K562 (cell line): ENCODE measurements around the gene BICC1. TPM values are rescaled to one million over a fixed set of nuclear protein-coding genes. Genes with fewer than 3 reads are reported as not detected.

Experiments used
- ATAC-seq: fragments of 200-7000 bp; cut with Tn5 transposase; 3 replicates; pipeline ENCODE4 v1.9.1; 2020; ENCODE audit warnings: moderate library complexity
- BruUV-seq: library from RNA; stranded (reverse); fragments of 400-500 nt; replicated peaks from 2 replicates; lab custom pipeline; 2021; lab: Mats Ljungman, UMichigan
- CTCF ChIA-PET: fragments of 300-600 bp; formaldehyde crosslinking; extraction: SDS; loops from one replicate; lab custom pipeline; 2021; ENCODE audit warnings: low intra/inter-chr PET ratio; lab: Yijun Ruan, JAX
- POLR2A ChIA-PET: fragments of 300-600, 350-650 bp; sonication (Branson Sonifier 250); formaldehyde crosslinking; extraction: SDS; loops from one replicate; lab custom pipeline; 2021; ENCODE audit warnings: antibody characterized with exemption, inconsistent platforms; lab: Yijun Ruan, JAX
- DNase-seq, 4 experiments: peaks; one replicate each; pipeline versions ENCODE4 v3.0.0 to v3.0.0-alpha.2; 2011 to 2018; ENCODE audit warnings: low spot score in 3 of 4, mixed read lengths in 3 of 4; ENCODE audit errors: extremely low read depth in 1 of 4
- FAIRE-seq: peaks from 2 replicates; lab custom pipeline; 2011; peaks lifted over from hg19 to GRCh38; lab: Jason Lieb, UNC
- H2AFZ ChIP-seq: 2 replicates; pipeline ENCODE4 v1.6.0; 2011; ENCODE audit warnings: low read depth, low read length, control low read depth, inconsistent platforms
- H3K27ac ChIP-seq: fragments of 200-600 bp; 3 replicates; pipeline ENCODE4 v1.8.0; 2011; ENCODE audit warnings: low read depth, mild to moderate bottlenecking, control low read depth, inconsistent platforms, low read length, moderate library complexity, mixed read lengths; ENCODE audit errors: extremely low read depth
- H3K27me3 ChIP-seq, 2 experiments: fragments of 300-600 bp in 1 of 2; 2 replicates in 1 of 2; 3 replicates in 1 of 2; pipeline versions ENCODE4 v1.6.0 to v1.8.0; 2011; ENCODE audit warnings: inconsistent platforms in 2 of 2, low read length in 2 of 2, mild to moderate bottlenecking in 1 of 2, mixed read lengths in 1 of 2, moderate library complexity in 1 of 2; ENCODE audit not compliant: control insufficient read depth in 2 of 2, insufficient read depth in 2 of 2
- H3K36me3 ChIP-seq: fragments of 300-600 bp; 3 replicates; pipeline ENCODE4 v1.8.0; 2011; ENCODE audit warnings: mild to moderate bottlenecking, low read length, inconsistent platforms; ENCODE audit not compliant: control insufficient read depth, insufficient read depth
- H3K4me1 ChIP-seq, 2 experiments: fragments of 200-600 bp in 1 of 2; replicated peaks in 1 of 2; 2 replicates in 1 of 2; 3 replicates in 1 of 2; pipeline versions ENCODE4 v1.5.1 to v1.8.0; 2011; ENCODE audit warnings: inconsistent platforms in 2 of 2, low read length in 2 of 2, mild to moderate bottlenecking in 1 of 2, mixed read lengths in 1 of 2, moderate library complexity in 1 of 2; ENCODE audit not compliant: control insufficient read depth in 2 of 2, insufficient read depth in 2 of 2
- H3K4me2 ChIP-seq: 2 replicates; pipeline ENCODE4 v1.6.1; 2011; ENCODE audit warnings: low read length, control low read depth, inconsistent platforms, mixed read lengths; ENCODE audit not compliant: insufficient read depth
- H3K4me3 ChIP-seq: fragments of 200-600 bp; sonication (generic), shearing (Covaris generic); 2 replicates; pipeline ENCODE4 v1.5.1; 2016; ENCODE audit warnings: control low read depth, inconsistent platforms
- H3K79me2 ChIP-seq: fragments of 200-600 bp; 3 replicates; pipeline ENCODE4 v1.8.0; 2011; ENCODE audit warnings: low read length, inconsistent platforms; ENCODE audit not compliant: control insufficient read depth, insufficient read depth
- H3K9ac ChIP-seq, 2 experiments: 2 replicates each; pipeline versions ENCODE4 v1.6.0 to v1.6.1; 2011; ENCODE audit warnings: low read depth in 2 of 2, low read length in 2 of 2, control low read depth in 1 of 2, inconsistent platforms in 1 of 2, mild to moderate bottlenecking in 1 of 2, mixed read lengths in 1 of 2; ENCODE audit not compliant: insufficient read depth in 1 of 2
- H3K9me1 ChIP-seq: one replicate; pipeline ENCODE4 v1.6.0; 2011; ENCODE audit warnings: inconsistent platforms, mild to moderate bottlenecking, low read length, moderate library complexity; ENCODE audit not compliant: control insufficient read depth, insufficient read depth
- H3K9me3 ChIP-seq: replicated peaks from 2 replicates; pipeline ENCODE4 v1.5.1; 2011; ENCODE audit warnings: low read depth, low read length, inconsistent platforms; ENCODE audit not compliant: control insufficient read depth, insufficient read depth
- H4K20me1 ChIP-seq: replicated peaks from 2 replicates; pipeline ENCODE4 v1.6.1; 2011; ENCODE audit warnings: low read length, inconsistent platforms, mixed read lengths; ENCODE audit not compliant: control insufficient read depth, insufficient read depth
- BHLHE40 ChIP-seq: IDR thresholded peaks from 2 replicates; pipeline ENCODE4 v1.6.1; 2011; ENCODE audit warnings: low read length, improper control_type of control experiment
- E2F6 ChIP-seq, 2 experiments: IDR thresholded peaks; 2 replicates each; pipeline ENCODE4 v1.6.1; 2011; ENCODE audit warnings: borderline replicate concordance in 1 of 2, control low read depth in 1 of 2, low read depth in 1 of 2, low read length in 1 of 2, mild to moderate bottlenecking in 1 of 2, mixed read lengths in 1 of 2, moderate library complexity in 1 of 2; ENCODE audit not compliant: insufficient read depth in 1 of 2, insufficient read length in 1 of 2, poor library complexity in 1 of 2, severe bottlenecking in 1 of 2; ENCODE audit errors: extremely low read depth in 1 of 2
- EP400 ChIP-seq: fragments of 450-650 bp; IDR thresholded peaks from 2 replicates; pipeline ENCODE4 v1.6.1; 2017; ENCODE audit warnings: antibody characterized with exemption, mild to moderate bottlenecking, moderate library complexity
- FOXJ3 ChIP-seq: sonication (generic); formaldehyde crosslinking; IDR thresholded peaks from 2 replicates; pipeline ENCODE4 v1.4.0; 2020; ENCODE audit warnings: mild to moderate bottlenecking, missing genetic modification reagents
- PHF20 ChIP-seq: fragments of 450-650 bp; IDR thresholded peaks from 2 replicates; pipeline ENCODE4 v1.6.1; 2018; ENCODE audit not compliant: partially characterized antibody
- RBM14 ChIP-seq: fragments of 200-400 bp; formaldehyde crosslinking; IDR thresholded peaks from 2 replicates; pipeline ENCODE4 v1.6.1; 2018; ENCODE audit warnings: low read depth, mild to moderate bottlenecking, low read length, moderate library complexity, borderline replicate concordance; ENCODE audit not compliant: insufficient read depth
- TCF3 ChIP-seq: sonication (generic); formaldehyde crosslinking; IDR thresholded peaks from 2 replicates; pipeline ENCODE4 v1.4.0; 2020; ENCODE audit warnings: mild to moderate bottlenecking, missing genetic modification reagents
- ZEB2 ChIP-seq: fragments of 450-650 bp; IDR thresholded peaks from 2 replicates; pipeline ENCODE4 v1.6.1; 2016
- ZNF280A ChIP-seq: fragments of 450-650 bp; IDR thresholded peaks from 2 replicates; pipeline ENCODE4 v1.6.1; 2018; ENCODE audit warnings: mild to moderate bottlenecking, low read depth; ENCODE audit not compliant: partially characterized antibody
- WGBS: fragments of 100-300 bp; shearing (Covaris generic); methylation state at CpG from one replicate; pipeline ENCODE4 v1.1.6; 2016; ENCODE audit warnings: low coverage, mixed read lengths; ENCODE audit not compliant: insufficient coverage; ENCODE audit errors: missing lambda C conversion rate; 5-methylcytosine and 5-hydroxymethylcytosine counted together
- in situ Hi-C: fragments of 300-500 bp; cut with MboI; formaldehyde crosslinking; loops from 4 replicates; pipeline ENCODE4 v1.15.0; 2018; ENCODE audit warnings: inconsistent platforms, mixed read lengths
- intact Hi-C: fragments of 100-400 bp; cut with micrococcal nuclease; formaldehyde crosslinking; loops from 2 replicates; pipeline ENCODE4 v1.14.2; 2022
- polyA plus RNA-seq, 8 experiments: library from polyadenylated mRNA; depleted of rRNA in 4 of 8; stranded (reverse) in 5 of 8; unstranded in 3 of 8; fragments of >200 nt; fragmentation: Nextera tagmentation in 2 of 8; fragmentation: Illumina TruSeq in 1 of 8; extraction: Ambion mirVana in 2 of 8; extraction: Trizol in 1 of 8; gene quantifications; 2 replicates each; pipeline versions ENCODE4 v1.2.1 to v1.2.3, GENCODE V29; 2011 to 2014; ENCODE audit warnings: inconsistent platforms in 1 of 8, missing spikeins in 1 of 8
- total RNA-seq, 7 experiments: library from RNA; depleted of rRNA in 6 of 7; stranded (reverse); fragments of >200 nt in 6 of 7; fragmentation: Illumina TruSeq in 2 of 7; extraction: Trizol in 2 of 7; gene quantifications; 2 replicates each; pipeline versions ENCODE4 v1.2.1 to v1.2.3, GENCODE V29; 2011 to 2021; ENCODE audit warnings: low replicate concordance in 1 of 7
- TF ChIP-seq, protein P1 (sequence below): fragments of 450-650 bp; IDR thresholded peaks from 2 replicates; pipeline ENCODE4 v1.6.1; 2017; ENCODE audit warnings: antibody characterized with exemption, mild to moderate bottlenecking
- TF ChIP-seq, protein P2 (sequence below), 3 experiments: IDR thresholded peaks in 2 of 3; conservative IDR thresholded peaks in 1 of 3; 2 replicates each; pipeline ENCODE4 v1.5.1; 2011 to 2012; ENCODE audit warnings: low read length in 3 of 3, mild to moderate bottlenecking in 3 of 3, control low read depth in 2 of 3, improper control_type of control experiment in 1 of 3, inconsistent platforms in 1 of 3, low read depth in 1 of 3, mixed read lengths in 1 of 3, moderate library complexity in 1 of 3; ENCODE audit not compliant: insufficient read depth in 2 of 3
- TF ChIP-seq, protein P3 (sequence below): fragments of 450-650 bp; IDR thresholded peaks from 2 replicates; pipeline ENCODE4 v1.6.1; 2016; ENCODE audit warnings: antibody characterized with exemption

The BICC1 gene
- total and polyA plus RNA-seq, 9 of the 15 experiments (the other 6 are each of a cell fraction or from before 2014, with no cell fraction given): not detected

DNA sequence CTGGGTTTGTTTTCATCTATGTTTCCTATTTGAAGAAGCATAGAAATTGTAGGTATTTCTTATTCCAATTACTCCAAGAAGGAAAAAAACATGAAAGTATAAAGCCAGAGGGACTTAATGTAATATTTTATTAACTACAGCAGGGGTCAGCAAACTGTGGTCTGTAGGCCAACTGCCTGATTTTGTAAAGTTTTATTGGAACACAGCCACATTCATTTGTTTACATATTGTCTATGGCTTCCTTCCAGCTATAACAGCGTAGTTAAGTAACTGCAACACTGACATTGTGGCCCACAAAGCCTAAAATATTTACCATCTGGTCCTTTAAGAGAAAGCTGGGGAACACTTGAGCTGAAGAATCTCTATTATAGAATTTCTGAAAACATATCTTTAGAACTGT lies 306.2 kb downstream of the BICC1 start:
- H3K36me3 ChIP-seq: no peaks in the 10 kb centered on the region
- BruUV-seq: no TSS peak
- no peak overlapping the region for H3K4me3 ChIP-seq
- H3K9ac ChIP-seq: no peak overlapping the region
- H3K9me1 ChIP-seq: no peaks in the 10 kb centered on the region
- in situ Hi-C loops (no loop called here), intact Hi-C loops (no loop called here)
- H3K27me3 ChIP-seq: no peaks in the 10 kb centered on the region
- no peaks in the 10 kb centered on the region for H3K4me1 ChIP-seq
- no peak overlapping the region for H3K27ac ChIP-seq
- H4K20me1 ChIP-seq: no peaks in the 10 kb centered on the region
- CTCF ChIA-PET: no interaction called here
- no peak for DNase-seq
- no peak for TF ChIP-seq RBM14
- TF ChIP-seq, protein P1, sequence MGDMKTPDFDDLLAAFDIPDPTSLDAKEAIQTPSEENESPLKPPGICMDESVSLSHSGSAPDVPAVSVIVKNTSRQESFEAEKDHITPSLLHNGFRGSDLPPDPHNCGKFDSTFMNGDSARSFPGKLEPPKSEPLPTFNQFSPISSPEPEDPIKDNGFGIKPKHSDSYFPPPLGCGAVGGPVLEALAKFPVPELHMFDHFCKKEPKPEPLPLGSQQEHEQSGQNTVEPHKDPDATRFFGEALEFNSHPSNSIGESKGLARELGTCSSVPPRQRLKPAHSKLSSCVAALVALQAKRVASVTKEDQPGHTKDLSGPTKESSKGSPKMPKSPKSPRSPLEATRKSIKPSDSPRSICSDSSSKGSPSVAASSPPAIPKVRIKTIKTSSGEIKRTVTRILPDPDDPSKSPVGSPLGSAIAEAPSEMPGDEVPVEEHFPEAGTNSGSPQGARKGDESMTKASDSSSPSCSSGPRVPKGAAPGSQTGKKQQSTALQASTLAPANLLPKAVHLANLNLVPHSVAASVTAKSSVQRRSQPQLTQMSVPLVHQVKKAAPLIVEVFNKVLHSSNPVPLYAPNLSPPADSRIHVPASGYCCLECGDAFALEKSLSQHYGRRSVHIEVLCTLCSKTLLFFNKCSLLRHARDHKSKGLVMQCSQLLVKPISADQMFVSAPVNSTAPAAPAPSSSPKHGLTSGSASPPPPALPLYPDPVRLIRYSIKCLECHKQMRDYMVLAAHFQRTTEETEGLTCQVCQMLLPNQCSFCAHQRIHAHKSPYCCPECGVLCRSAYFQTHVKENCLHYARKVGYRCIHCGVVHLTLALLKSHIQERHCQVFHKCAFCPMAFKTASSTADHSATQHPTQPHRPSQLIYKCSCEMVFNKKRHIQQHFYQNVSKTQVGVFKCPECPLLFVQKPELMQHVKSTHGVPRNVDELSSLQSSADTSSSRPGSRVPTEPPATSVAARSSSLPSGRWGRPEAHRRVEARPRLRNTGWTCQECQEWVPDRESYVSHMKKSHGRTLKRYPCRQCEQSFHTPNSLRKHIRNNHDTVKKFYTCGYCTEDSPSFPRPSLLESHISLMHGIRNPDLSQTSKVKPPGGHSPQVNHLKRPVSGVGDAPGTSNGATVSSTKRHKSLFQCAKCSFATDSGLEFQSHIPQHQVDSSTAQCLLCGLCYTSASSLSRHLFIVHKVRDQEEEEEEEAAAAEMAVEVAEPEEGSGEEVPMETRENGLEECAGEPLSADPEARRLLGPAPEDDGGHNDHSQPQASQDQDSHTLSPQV: no peak
- TF ChIP-seq TCF3 (CRISPR knock-in tag): no peak
- no peak for TF ChIP-seq E2F6 (IDR thresholded peaks at IDR 0.05; ENCODE audit: borderline replicate concordance in 1 of 2, extremely low read depth in 1 of 2, insufficient read depth in 1 of 2, insufficient read length in 1 of 2, low read depth in 1 of 2, low read length in 1 of 2, poor library complexity in 1 of 2, severe bottlenecking in 1 of 2)
- no peak for TF ChIP-seq ZNF280A
- TF ChIP-seq, protein P2, sequence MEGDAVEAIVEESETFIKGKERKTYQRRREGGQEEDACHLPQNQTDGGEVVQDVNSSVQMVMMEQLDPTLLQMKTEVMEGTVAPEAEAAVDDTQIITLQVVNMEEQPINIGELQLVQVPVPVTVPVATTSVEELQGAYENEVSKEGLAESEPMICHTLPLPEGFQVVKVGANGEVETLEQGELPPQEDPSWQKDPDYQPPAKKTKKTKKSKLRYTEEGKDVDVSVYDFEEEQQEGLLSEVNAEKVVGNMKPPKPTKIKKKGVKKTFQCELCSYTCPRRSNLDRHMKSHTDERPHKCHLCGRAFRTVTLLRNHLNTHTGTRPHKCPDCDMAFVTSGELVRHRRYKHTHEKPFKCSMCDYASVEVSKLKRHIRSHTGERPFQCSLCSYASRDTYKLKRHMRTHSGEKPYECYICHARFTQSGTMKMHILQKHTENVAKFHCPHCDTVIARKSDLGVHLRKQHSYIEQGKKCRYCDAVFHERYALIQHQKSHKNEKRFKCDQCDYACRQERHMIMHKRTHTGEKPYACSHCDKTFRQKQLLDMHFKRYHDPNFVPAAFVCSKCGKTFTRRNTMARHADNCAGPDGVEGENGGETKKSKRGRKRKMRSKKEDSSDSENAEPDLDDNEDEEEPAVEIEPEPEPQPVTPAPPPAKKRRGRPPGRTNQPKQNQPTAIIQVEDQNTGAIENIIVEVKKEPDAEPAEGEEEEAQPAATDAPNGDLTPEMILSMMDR (IDR thresholded peaks at IDR 0.05 in 2 of 3, conservative IDR thresholded peaks at IDR 0.05 in 1 of 3; ENCODE audit: insufficient read depth in 2 of 3, low read depth in 1 of 3, low read length in 3 of 3): no peak
- TF ChIP-seq, protein P3, sequence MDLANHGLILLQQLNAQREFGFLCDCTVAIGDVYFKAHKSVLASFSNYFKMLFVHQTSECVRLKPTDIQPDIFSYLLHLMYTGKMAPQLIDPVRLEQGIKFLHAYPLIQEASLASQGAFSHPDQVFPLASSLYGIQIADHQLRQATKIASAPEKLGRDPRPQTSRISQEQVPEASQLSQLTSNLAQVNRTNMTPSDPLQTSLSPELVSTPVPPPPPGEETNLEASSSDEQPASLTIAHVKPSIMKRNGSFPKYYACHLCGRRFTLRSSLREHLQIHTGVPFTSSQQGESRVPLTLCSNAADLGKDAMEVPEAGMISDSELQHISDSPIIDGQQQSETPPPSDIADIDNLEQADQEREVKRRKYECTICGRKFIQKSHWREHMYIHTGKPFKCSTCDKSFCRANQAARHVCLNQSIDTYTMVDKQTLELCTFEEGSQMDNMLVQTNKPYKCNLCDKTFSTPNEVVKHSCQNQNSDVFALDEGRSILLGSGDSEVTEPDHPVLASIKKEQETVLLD: no peak
- no peak for TF ChIP-seq BHLHE40
- TF ChIP-seq EP400: no peak
- TF ChIP-seq PHF20: no peak
- no peak for TF ChIP-seq FOXJ3 (CRISPR knock-in tag)
- TF ChIP-seq ZEB2: no peak
- FAIRE-seq: no peak
- no peak overlapping the region for H2AFZ ChIP-seq
- no peaks in the 10 kb centered on the region for H3K9me3 ChIP-seq
- POLR2A ChIA-PET: no interaction called here
- 0% methylated on average over 1 of the region's 1 CpG for WGBS
- no peaks in the 10 kb centered on the region for H3K79me2 ChIP-seq
- H3K4me2 ChIP-seq: no peak overlapping the region
- no peak for ATAC-seq
